ENCODE results near the gene SEPTIN5.

The SEPTIN5 gene

GRCh38 chr22:19763458-19764298 lies 49.4 kb downstream of the SEPTIN5 start:
- DNase-seq: no peak

GRCh38 chr22:19764299-19764593 lies 49.9 kb downstream of the SEPTIN5 start:
- DNase-seq: no peak

- no peak for DNase-seq
Measured at GRCh38 chr22:19764636-19765476, 50.6 kb downstream of the SEPTIN5 start.

GRCh38 chr22:19765477-19766239 lies 51.4 kb downstream of the SEPTIN5 start:
- no peak for DNase-seq

GRCh38 chr22:19766240-19766510 lies 51.9 kb downstream of the SEPTIN5 start:
- DNase-seq: no peak

- no peak for DNase-seq
Measured at GRCh38 chr22:19766511-19767426, 52.5 kb downstream of the SEPTIN5 start.

GRCh38 chr22:19767427-19768341 lies 53.4 kb downstream of the SEPTIN5 start:
- no peak for DNase-seq

- DNase-seq: no peak
Measured at GRCh38 chr22:19769393-19769715, 55.1 kb downstream of the SEPTIN5 start.

GRCh38 chr22:19770349-19771220 lies 56.3 kb downstream of the SEPTIN5 start:
- DNase-seq: no peak

- no peak for DNase-seq
Measured at GRCh38 chr22:19772422-19772672, 58.0 kb downstream of the SEPTIN5 start.

All from NCI-H69 (cell line).